ENCODE measurements around the gene RHAG.

- no peak for TF ChIP-seq CTCF (IDR thresholded peaks at IDR 0.05)
- no peak for TF ChIP-seq TP53 (CRISPR knock-in tag; IDR thresholded peaks at IDR 0.05)
- TF ChIP-seq GABPB1 (CRISPR knock-in tag; IDR thresholded peaks at IDR 0.05): no peak
- no peak for TF ChIP-seq E2F5 (CRISPR knock-in tag; IDR thresholded peaks at IDR 0.05)
- no peak for TF ChIP-seq NR2C2 (CRISPR knock-in tag; IDR thresholded peaks at IDR 0.05)
- TF ChIP-seq MAX (CRISPR knock-in tag; IDR thresholded peaks at IDR 0.05): no peak
- no peak for TF ChIP-seq NR1H2 (CRISPR knock-in tag; IDR thresholded peaks at IDR 0.05)
- TF ChIP-seq TCF7 (CRISPR knock-in tag; IDR thresholded peaks at IDR 0.05; ENCODE audit: low read depth): no peak
- no peak for TF ChIP-seq ZNF138 (CRISPR knock-in tag; conservative IDR thresholded peaks at IDR 0.05)
- no peak for TF ChIP-seq ZNF317 (CRISPR knock-in tag; IDR thresholded peaks at IDR 0.05; ENCODE audit: borderline replicate concordance, low read depth)
- no peak for TF ChIP-seq JUN (CRISPR knock-in tag; IDR thresholded peaks at IDR 0.05)
- TF ChIP-seq PRRX2 (CRISPR knock-in tag; IDR thresholded peaks at IDR 0.05): no peak
- no peak for TF ChIP-seq IRF1 (CRISPR knock-in tag; IDR thresholded peaks at IDR 0.05)
These were observed 57.0 kb downstream of the RHAG start for GRCh38 chr6:49579649-49580048.

Data from WTC11 (cell line).